ENCODE measurements around the gene STK17B. TPM values are rescaled to one million over a fixed set of nuclear protein-coding genes. Genes with fewer than 3 reads are reported as not detected.

STK17B gene
- total and polyA plus RNA-seq, 2 of the 8 experiments (the other 6 are each of a cell fraction or from before 2014, with no cell fraction given), result 1.8 to 10.5 TPM

DNA sequence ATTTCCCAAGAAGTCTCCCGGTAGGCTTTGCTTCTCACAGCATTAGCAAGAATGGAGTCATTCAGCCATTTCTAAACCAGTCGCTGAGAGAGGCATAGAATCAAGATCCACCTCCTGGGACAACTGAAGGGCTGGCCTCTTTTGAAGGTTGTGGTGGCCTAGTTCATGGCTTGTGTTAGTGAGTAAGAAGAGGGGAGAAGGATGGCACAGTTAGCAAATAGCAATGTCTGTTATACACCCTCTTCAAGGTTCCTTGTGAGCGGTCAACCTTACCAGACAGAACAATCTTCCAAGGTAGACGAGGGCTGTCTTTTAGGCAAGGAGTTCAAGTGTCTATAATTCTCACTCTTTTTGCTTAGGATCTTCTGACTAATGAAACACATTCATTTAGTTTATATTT is 67.3 kb downstream of the STK17B start:
- H3K27ac ChIP-seq (ENCODE audit: low read depth, low read length), result no peak overlapping the region
- H3K56ac ChIP-seq (replicated peaks; ENCODE audit: insufficient read length, low read depth, low read length), result no peak overlapping the region
- H2BK5ac ChIP-seq (ENCODE audit: low read depth, low read length), result no peak overlapping the region
- H3K14ac ChIP-seq (ENCODE audit: insufficient read length), result no peak overlapping the region
- H2AFZ ChIP-seq (ENCODE audit: low read length), result peak overlapping the region; percentile 57; the same call in 1 of the 2 replicates
- ChIA-PET CTCF (ENCODE audit: partially characterized antibody) (interaction anchor here (0.9 kb wide), 2 partner anchors 18 to 26 kb away, joined by 3 to 4 read pairs; no protein-coding TSS in a partner anchor), POLR2A (ENCODE audit: partially characterized antibody) (no interaction called here)
- H3K9me3 ChIP-seq (ENCODE audit: insufficient read depth in 2 of 2, low read depth in 1 of 2, low read length in 1 of 2), result no peaks in the 10 kb centered on the region; a peak in 1 of 4 replicates
- H3K23me2 ChIP-seq (ENCODE audit: low read depth, low read length), result no peaks in the 10 kb centered on the region
- no peaks in the 10 kb centered on the region for H4K20me1 ChIP-seq (replicated peaks in 1 of 2; ENCODE audit: control insufficient read depth in 1 of 2, insufficient read depth in 2 of 2, low read length in 2 of 2)
- no peak overlapping the region for H3K18ac ChIP-seq (ENCODE audit: extremely low read depth, low read length)
- H3K4me3 ChIP-seq (ENCODE audit: extremely low read depth in 1 of 4, insufficient read depth in 2 of 4, low read depth in 3 of 4, low read length in 4 of 4), result no peak overlapping the region
- no peak overlapping the region for H2BK15ac ChIP-seq (ENCODE audit: low read length)
- no peak overlapping the region for H4K8ac ChIP-seq (ENCODE audit: extremely low read depth, insufficient read depth, low read length)
- no peak overlapping the region for H3K9ac ChIP-seq (replicated peaks in 1 of 4; ENCODE audit: extremely low read depth in 1 of 4, low read depth in 3 of 4, low read length in 3 of 4)
- H3K79me1 ChIP-seq (ENCODE audit: low read depth, low read length), result no peaks in the 10 kb centered on the region
- WGBS, 2 experiments (ENCODE audit: extremely low coverage in 1 of 2, insufficient coverage in 1 of 2, insufficient read length in 1 of 2, insufficient replicate concordance in 2 of 2, low coverage in 1 of 2, low lambda C conversion rate in 2 of 2, missing lambda C conversion rate in 1 of 2), result 80% methylated on average over 4 of the region's 4 CpGs; no CpG with 5 or more reads in 1 of the 2 experiments
- no peak overlapping the region for H2BK12ac ChIP-seq (ENCODE audit: low read depth, low read length)
- DNase-seq (ENCODE audit: low read depth in 1 of 2, low spot score in 2 of 2) (no peak), FAIRE-seq (no peak)
- H4K91ac ChIP-seq (replicated peaks; ENCODE audit: insufficient read length, low read length), result no peak overlapping the region
- peaks cover 0 to 4% (median 0%) of the 10 kb centered on the region in 4 experiments; a peak in 2 of 7 replicates for H3K4me1 ChIP-seq (replicated peaks in 1 of 4; ENCODE audit: control insufficient read depth in 3 of 4, insufficient read depth in 4 of 4, low read length in 3 of 4)
- TF ChIP-seq SP4 (IDR thresholded peaks at IDR 0.05; ENCODE audit: low read length) (no peak), ASH2L (IDR thresholded peaks at IDR 0.05; ENCODE audit: low read length) (no peak), RBBP5 (IDR thresholded peaks at IDR 0.05; ENCODE audit: borderline replicate concordance, low read depth, low read length) (no peak), POLR2AphosphoS5 (IDR thresholded peaks at IDR 0.05; ENCODE audit: low read depth, low read length) (no peak), RAD21 (IDR thresholded peaks at IDR 0.05 in 1 of 2, conservative IDR thresholded peaks at IDR 0.05 in 1 of 2; ENCODE audit: low read depth in 2 of 2, low read length in 2 of 2) (no peak), CHD2 (IDR thresholded peaks at IDR 0.05; ENCODE audit: low read length) (no peak), CBX5 (IDR thresholded peaks at IDR 0.05; ENCODE audit: low read depth, low read length) (no peak), EZH2 (IDR thresholded peaks at IDR 0.05; ENCODE audit: low read depth, low read length, severe bottlenecking) (no peak), TAF7 (optimal IDR thresholded peaks at IDR 0.05; ENCODE audit: borderline replicate concordance, low read depth, low read length) (no peak), NRF1 (IDR thresholded peaks at IDR 0.05; ENCODE audit: low read depth, low read length) (no peak), BRCA1 (IDR thresholded peaks at IDR 0.05; ENCODE audit: low read depth, low read length) (no peak), SRF (IDR thresholded peaks at IDR 0.05; ENCODE audit: low read depth, low read length) (no peak)
- TF ChIP-seq, protein P1, sequence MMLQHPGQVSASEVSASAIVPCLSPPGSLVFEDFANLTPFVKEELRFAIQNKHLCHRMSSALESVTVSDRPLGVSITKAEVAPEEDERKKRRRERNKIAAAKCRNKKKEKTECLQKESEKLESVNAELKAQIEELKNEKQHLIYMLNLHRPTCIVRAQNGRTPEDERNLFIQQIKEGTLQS (IDR thresholded peaks at IDR 0.05; ENCODE audit: insufficient read depth, low read depth, low read length), result no peak
- H3K23ac ChIP-seq (ENCODE audit: insufficient read length), result no peak overlapping the region
- no peak overlapping the region for H4K5ac ChIP-seq (ENCODE audit: insufficient read length, low read depth, low read length)
- no peaks in the 10 kb centered on the region; a peak in 1 of 8 replicates for H3K36me3 ChIP-seq (ENCODE audit: control insufficient read depth in 2 of 4, insufficient read depth in 4 of 4, low read length in 3 of 4)
- H2AK5ac ChIP-seq (ENCODE audit: low read depth, low read length), result no peak overlapping the region
- H3K79me2 ChIP-seq (ENCODE audit: control insufficient read depth in 1 of 2, insufficient read depth in 2 of 2, low read length in 2 of 2), result no peaks in the 10 kb centered on the region
- H2BK20ac ChIP-seq (ENCODE audit: low read length), result no peak overlapping the region
- no peaks in the 10 kb centered on the region for H3K27me3 ChIP-seq (replicated peaks in 1 of 4; ENCODE audit: control insufficient read depth in 3 of 4, extremely low read depth in 1 of 4, insufficient read depth in 3 of 4, low read length in 3 of 4)
- no peak overlapping the region for H3K4me2 ChIP-seq (ENCODE audit: insufficient read depth in 1 of 2, low read depth in 2 of 2, low read length in 2 of 2)
- peak overlapping the region; percentile 48 for H2BK120ac ChIP-seq (replicated peaks; ENCODE audit: low read depth, low read length)
- H3K4ac ChIP-seq (replicated peaks; ENCODE audit: insufficient read length, low read depth, low read length), result no peak overlapping the region

All from H1 (cell line).